Upper lobe of left lung (tissue), 6 donors: ENCODE data around the gene OR1F1. TPM values are rescaled to one million over a fixed set of nuclear protein-coding genes. Genes with fewer than 3 reads are reported as not detected.
"Not testable (repeated sequence)": the region's sequence is repeated elsewhere in the genome, so short reads cannot be mapped to it uniquely, and the experiment has no call there.

ENCODE experiments used
- ATAC-seq, 2 donors: fragments of 200-7000 bp; cut with Tn5 transposase; one replicate each; pipeline ENCODE4 v1.9.1; 2022; ENCODE audit warnings: mild to moderate bottlenecking in 2 of 2, moderate library complexity in 2 of 2; ENCODE audit not compliant: low FRiP score in 2 of 2
- DNase-seq, 2 donors: peaks; one replicate each; pipeline ENCODE4 v3.0.0-alpha.2; 2019 to 2020
- H3K27ac ChIP-seq, 4 donors: fragments of 200-600 bp; sonication (generic); one replicate each; pipeline ENCODE4 v1.5.1; 2016 to 2019
- H3K27me3 ChIP-seq, 4 donors: fragments of 200-600 bp; sonication (generic); one replicate each; pipeline ENCODE4 v1.5.1; 2017 to 2019
- H3K36me3 ChIP-seq, 4 donors: fragments of 200-600 bp; sonication (generic); one replicate each; pipeline ENCODE4 v1.5.1; 2016 to 2019
- H3K4me1 ChIP-seq, 4 donors: fragments of 200-600 bp; sonication (generic); one replicate each; pipeline ENCODE4 v1.5.1; 2018 to 2019
- H3K4me3 ChIP-seq, 4 donors: fragments of 200-600 bp; sonication (generic); one replicate each; pipeline ENCODE4 v1.5.1; 2017 to 2019; ENCODE audit warnings: mild to moderate bottlenecking in 2 of 4, moderate library complexity in 1 of 4
- H3K9me3 ChIP-seq, 4 donors: fragments of 200-600 bp; sonication (generic); one replicate each; pipeline ENCODE4 v1.5.1; 2018 to 2019
- CTCF ChIP-seq, 6 experiments: fragments of 450-650 bp in 4 of 6; fragments of 200-600 bp in 2 of 6; sonication (generic) in 2 of 6; IDR thresholded peaks; one replicate each; pipeline ENCODE4 v1.5.1; 2016 to 2019; ENCODE audit warnings: antibody characterized with exemption in 6 of 6
- EP300 ChIP-seq, 4 donors: sonication (generic); formaldehyde crosslinking; IDR thresholded peaks; one replicate each; pipeline ENCODE4 v1.5.1; 2017; ENCODE audit warnings: antibody characterized with exemption in 4 of 4, control low read depth in 2 of 4
- POLR2A ChIP-seq, 4 donors: fragments of 450-650 bp; IDR thresholded peaks; one replicate each; pipeline ENCODE4 v1.5.1; 2016 to 2017; ENCODE audit warnings: antibody characterized with exemption in 4 of 4, mild to moderate bottlenecking in 2 of 4
- POLR2AphosphoS5 ChIP-seq, 2 donors: sonication (generic); formaldehyde crosslinking; IDR thresholded peaks; one replicate each; pipeline ENCODE4 v1.5.1; 2017; ENCODE audit warnings: antibody characterized with exemption in 2 of 2
- WGBS, 2 donors: methylation state at CpG; one replicate each; pipeline ENCODE4 v1.1.5; 2017 to 2018; 5-methylcytosine and 5-hydroxymethylcytosine counted together
- total RNA-seq, 6 donors: library from RNA; depleted of rRNA in 4 of 6; stranded (reverse); fragments of >200 nt in 4 of 6; gene quantifications; one replicate each; pipeline versions ENCODE4 v1.1.0 to v1.2.1, GENCODE V29; 2016 to 2021
- donor health status: DM: no; HTN: no; CAD: no; lungs with moderate emphysema.
- donor health status: DM: no; HTN: yes; CAD: no; lungs with severe emphysema.

The OR1F1 gene
- not detected for total RNA-seq

- peaks cover 1 to 79% (median 55%) of the 10 kb centered on the region in 4 donors for H3K27me3 ChIP-seq
- peaks cover 21 to 30% (median 24%) of the 10 kb centered on the region in 4 donors for H3K4me1 ChIP-seq
- WGBS, 2 donors: 4 to 5% methylated on average over 39 to 50 of the region's 51 CpGs
- peak in 1 of 2 donors; percentile 32 for DNase-seq
- TF ChIP-seq CTCF (IDR thresholded peaks at IDR 0.05) (no peak), POLR2AphosphoS5 (IDR thresholded peaks at IDR 0.05) (no peak), EP300 (IDR thresholded peaks at IDR 0.05) (no peak), POLR2A (IDR thresholded peaks at IDR 0.05) (no peak)
- no peak within 1 kb of the TSS for H3K27ac ChIP-seq
- no peaks in the 10 kb centered on the region for H3K36me3 ChIP-seq
- no peak for ATAC-seq
- peaks cover 0 to 6% (median 0%) of the 10 kb centered on the region in 4 donors for H3K9me3 ChIP-seq
- H3K4me3 ChIP-seq: peak within 1 kb of the TSS in 2 of 4 donors; percentile 12 to 18
Observed at GRCh38 chr16:3187798-3188674, at the start of gene OR1F1. TSS of gene OR1F1 (plus strand) at chr16:3188204.

GRCh38 chr16:3138342-3138741 lies 49.7 kb upstream of the OR1F1 start:
- Histone ChIP-seq H3K36me3 (peaks cover 3 to 47% (median 34%) of the 10 kb centered on the region in 4 donors), H3K4me3 (no peak overlapping the region), H3K9me3 (no peaks in the 10 kb centered on the region), H3K4me1 (peaks cover 11 to 18% (median 17%) of the 10 kb centered on the region in 4 donors), H3K27me3 (no peaks in the 10 kb centered on the region), H3K27ac (no peak overlapping the region)
- ATAC-seq (no peak), DNase-seq (peak in 1 of 2 donors; percentile 76)
- no peak for TF ChIP-seq EP300 (IDR thresholded peaks at IDR 0.05)
- TF ChIP-seq POLR2A (IDR thresholded peaks at IDR 0.05): no peak
- no peak for TF ChIP-seq CTCF (IDR thresholded peaks at IDR 0.05)
- no peak for TF ChIP-seq POLR2AphosphoS5 (IDR thresholded peaks at IDR 0.05)
- 92 to 94% methylated on average over 2 to 12 of the region's 21 CpGs for WGBS, 2 donors

DNA sequence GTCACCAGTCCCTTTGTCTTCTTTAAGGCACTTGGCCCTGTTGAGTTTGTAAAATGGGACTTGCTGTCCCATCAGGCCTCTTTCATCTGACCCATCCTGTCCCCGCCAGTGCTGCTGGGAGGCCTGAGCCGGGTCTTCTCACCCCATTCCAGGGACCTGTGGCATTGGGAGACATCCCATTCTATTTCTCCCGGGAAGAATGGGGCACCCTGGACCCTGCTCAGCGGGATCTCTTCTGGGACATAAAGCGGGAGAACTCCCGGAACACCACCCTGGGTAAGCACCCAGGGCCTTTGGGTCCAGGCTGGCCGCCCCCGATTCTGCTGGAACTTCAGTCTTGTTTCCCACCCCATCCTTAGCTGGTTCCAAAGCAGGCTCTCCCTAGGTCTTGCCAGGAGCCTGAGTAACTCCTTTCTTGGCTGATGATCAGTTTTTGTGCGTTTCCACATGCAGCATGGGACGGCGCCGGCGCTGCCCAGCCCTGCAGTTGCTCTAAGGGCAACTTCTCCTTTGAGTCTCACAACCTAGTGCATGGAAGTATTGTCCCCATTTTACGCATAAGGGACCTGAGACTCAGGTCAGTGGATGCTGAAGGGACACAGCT lies 49.1 kb upstream of the OR1F1 start:
- WGBS, 2 donors: 88% methylated on average over 8 to 14 of the region's 14 CpGs
- Histone ChIP-seq H3K9me3 (no peaks in the 10 kb centered on the region), H3K4me3 (no peak overlapping the region), H3K27ac (no peak overlapping the region), H3K27me3 (no peaks in the 10 kb centered on the region), H3K4me1 (peaks cover 7 to 12% (median 11%) of the 10 kb centered on the region in 4 donors), H3K36me3 (peaks cover 3 to 47% (median 34%) of the 10 kb centered on the region in 4 donors)
- no peak for ATAC-seq
- TF ChIP-seq POLR2A (IDR thresholded peaks at IDR 0.05): no peak
- TF ChIP-seq POLR2AphosphoS5 (IDR thresholded peaks at IDR 0.05): no peak
- no peak for TF ChIP-seq CTCF (IDR thresholded peaks at IDR 0.05)
- no peak for TF ChIP-seq EP300 (IDR thresholded peaks at IDR 0.05)
- DNase-seq: peak in 1 of 2 donors; percentile 72

DNA sequence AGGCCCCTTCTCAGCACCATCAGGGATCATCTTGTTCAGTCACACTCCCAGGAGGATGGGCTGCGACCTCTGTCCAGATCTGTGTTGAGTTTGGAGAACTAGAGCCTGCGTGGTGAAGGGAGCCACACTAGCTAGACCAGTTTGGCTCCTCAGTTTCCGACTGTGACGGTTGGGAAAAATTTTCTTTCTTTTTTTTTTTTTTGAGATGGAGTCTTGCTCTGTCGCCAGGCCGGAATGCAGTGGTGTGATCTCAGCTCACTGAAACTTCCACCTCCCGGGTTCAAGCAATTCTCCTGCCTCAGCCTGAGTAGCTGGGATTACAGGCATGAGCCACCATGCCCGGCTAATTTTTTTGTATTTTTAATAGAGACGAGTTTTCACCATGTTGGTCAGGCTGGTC lies 48.4 kb upstream of the OR1F1 start:
- 90 to 91% methylated on average over 9 of the region's 9 CpGs for WGBS, 2 donors
- not testable (repeated sequence) for H3K27ac ChIP-seq, H3K4me1 ChIP-seq, DNase-seq, H3K27me3 ChIP-seq, H3K4me3 ChIP-seq, H3K9me3 ChIP-seq, ATAC-seq
- H3K36me3 ChIP-seq: peaks cover 3 to 47% (median 34%) of the 10 kb centered on the region in 4 donors

DNA sequence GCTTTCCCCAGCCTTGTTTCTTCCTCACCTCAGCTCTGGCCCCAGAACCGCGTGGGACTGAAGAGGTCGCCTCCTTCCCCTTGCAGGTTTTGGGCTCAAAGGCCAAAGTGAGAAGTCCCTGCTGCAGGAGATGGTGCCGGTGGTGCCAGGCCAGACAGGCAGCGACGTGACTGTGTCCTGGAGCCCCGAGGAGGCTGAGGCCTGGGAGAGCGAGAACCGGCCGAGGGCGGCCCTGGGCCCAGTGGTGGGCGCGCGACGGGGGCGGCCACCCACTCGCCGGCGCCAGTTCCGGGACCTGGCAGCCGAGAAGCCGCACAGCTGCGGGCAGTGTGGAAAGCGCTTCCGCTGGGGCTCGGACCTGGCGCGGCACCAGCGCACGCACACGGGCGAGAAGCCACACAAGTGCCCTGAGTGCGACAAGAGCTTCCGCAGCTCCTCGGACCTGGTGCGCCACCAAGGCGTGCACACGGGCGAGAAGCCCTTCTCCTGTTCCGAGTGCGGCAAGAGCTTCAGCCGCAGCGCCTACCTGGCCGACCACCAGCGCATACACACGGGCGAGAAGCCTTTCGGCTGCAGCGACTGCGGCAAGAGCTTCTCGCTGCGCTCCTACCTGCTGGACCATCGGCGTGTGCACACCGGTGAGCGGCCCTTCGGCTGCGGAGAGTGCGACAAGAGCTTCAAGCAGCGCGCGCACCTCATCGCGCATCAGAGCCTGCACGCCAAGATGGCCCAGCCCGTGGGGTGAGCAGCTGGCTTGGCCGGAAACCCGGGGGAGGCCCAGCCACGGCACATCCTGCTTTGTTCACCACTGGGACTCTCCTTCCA lies 47.2 kb upstream of the OR1F1 start:
- Histone ChIP-seq H3K36me3 (peaks cover 3 to 47% (median 34%) of the 10 kb centered on the region in 4 donors), H3K27me3 (no peaks in the 10 kb centered on the region), H3K27ac (no peak overlapping the region), H3K9me3 (no peaks in the 10 kb centered on the region), H3K4me3 (no peak overlapping the region), H3K4me1 (peaks cover 3 to 6% (median 4%) of the 10 kb centered on the region in 4 donors)
- WGBS, 2 donors: 93 to 96% methylated on average over 52 to 64 of the region's 69 CpGs
- DNase-seq (peak in 1 of 2 donors; percentile 83), ATAC-seq (no peak)
- TF ChIP-seq CTCF (IDR thresholded peaks at IDR 0.05) (no peak), POLR2A (IDR thresholded peaks at IDR 0.05) (no peak), POLR2AphosphoS5 (IDR thresholded peaks at IDR 0.05) (no peak), EP300 (IDR thresholded peaks at IDR 0.05) (no peak)
